UCSD-AML1 (cell line): ENCODE data around the gene HIVEP1.
A peak's percentile ranks its signal among the peaks of the same experiment; 100 is the strongest.
"Not testable (repeated sequence)": the region's sequence is repeated elsewhere in the genome, so short reads cannot be mapped to it uniquely, and the experiment has no call there.

Source experiments
- DNase-seq: peaks from one replicate; lab custom pipeline; 2025; ENCODE audit not compliant: unreplicated experiment; lab: John Stamatoyannopoulos, UW

Gene HIVEP1

GRCh38 chr6:12151433-12151820, 139.3 kb downstream of the HIVEP1 start:
- DNase-seq = no peak

DNA sequence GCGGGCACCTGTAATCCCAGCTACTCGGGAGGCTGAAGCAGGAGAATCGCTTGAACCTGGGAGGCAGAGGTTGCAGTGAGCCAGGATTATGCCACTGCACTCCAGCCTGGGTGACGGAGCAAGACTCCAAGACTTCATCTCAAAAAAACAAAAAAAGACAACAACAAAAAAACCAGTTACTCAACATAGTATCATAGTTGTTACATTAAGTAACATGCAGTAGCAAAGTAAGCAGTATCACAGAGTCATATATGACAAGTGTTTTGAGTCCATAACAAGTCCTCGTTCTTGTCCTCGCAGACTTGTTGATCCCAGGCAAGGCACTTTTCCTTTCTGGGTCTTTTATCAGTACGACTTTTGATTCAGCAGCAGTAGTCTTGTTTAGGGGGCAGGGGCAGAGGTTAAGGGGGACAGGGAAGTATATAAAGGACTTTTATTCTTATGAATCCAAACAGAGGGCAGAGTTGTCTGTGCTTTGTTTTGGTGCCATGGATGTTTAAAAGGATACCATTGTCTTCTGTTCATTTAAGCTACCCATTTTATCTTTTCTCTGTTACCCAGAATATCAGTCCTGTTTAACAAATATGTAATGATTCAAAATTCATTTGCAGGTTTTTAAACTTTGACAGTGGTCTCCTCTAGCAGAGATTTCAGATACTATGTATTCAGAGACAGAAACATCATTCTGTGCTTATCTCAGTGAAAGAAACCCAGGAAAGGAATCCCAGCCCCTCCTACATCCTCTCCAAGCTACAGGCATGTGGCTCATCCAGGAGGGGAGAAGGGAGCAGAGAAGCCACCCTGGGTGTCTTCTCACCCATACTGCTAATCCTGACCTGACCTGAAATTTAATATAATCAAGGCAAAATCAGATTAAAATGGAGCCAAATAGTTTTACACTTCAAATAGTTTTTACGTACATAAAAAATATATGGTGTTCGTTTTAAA, 140.2 kb downstream of the HIVEP1 start:
- DNase-seq = no peak

GRCh38 chr6:12155769-12156168, 143.7 kb downstream of the HIVEP1 start:
- DNase-seq = not testable (repeated sequence)

DNA sequence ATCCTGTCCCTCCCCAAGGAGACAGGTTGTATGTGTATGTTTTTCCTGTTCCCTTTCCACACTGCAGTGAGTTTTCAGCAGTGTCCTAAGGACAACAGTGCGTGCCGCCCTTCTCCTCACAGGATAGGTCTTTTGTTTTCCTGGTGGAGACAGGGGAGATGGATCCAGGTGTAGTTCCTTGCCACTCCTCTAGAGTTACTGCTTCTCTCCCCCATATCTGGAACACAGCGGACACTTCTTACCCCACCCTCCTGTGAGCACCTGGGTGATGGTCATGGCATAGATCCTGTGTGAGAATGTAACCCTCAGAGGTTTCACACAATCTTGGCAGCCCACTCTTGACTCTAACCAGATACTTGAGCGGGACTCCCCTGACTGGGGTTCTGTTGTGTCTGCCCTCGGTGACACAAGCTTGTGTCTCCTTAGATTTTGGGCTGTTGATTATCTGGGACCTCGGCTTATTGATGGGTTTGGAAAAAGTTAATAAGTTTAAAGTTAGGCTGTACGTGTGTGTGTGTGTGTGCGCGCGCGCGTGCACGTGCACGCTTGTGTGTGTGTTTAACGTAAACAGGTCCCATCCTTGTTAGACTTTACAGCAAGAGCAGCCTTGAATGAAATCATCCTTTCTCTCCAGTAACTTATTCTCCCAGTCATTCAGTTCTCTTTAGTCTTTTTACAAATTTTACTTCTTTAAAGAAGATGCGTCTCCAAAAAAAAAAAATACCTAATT, 146.7 kb downstream of the HIVEP1 start:
- DNase-seq = no peak

- no peak for DNase-seq
These were observed 148.2 kb downstream of the HIVEP1 start for GRCh38 chr6:12160326-12160725.

DNA sequence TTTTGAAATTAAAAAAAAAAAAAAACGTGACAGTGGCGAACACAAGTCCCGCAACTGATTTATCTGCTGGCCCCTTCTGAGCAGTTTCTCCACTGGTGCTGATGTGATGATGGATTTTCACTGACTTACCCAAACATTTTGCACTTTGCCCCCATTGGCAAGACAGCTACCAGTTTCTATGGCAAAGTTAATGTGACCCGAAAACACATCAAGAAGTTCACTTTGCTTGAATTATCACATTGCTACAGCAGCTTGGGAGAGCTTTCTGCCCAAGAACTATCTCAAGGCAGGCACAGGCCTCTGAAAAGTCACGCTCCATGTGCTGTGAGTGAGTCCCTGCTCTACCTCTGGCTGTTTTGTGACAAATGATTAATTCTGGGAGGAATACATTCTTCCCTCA, 150.1 kb downstream of the HIVEP1 start:
- no peak for DNase-seq

GRCh38 chr6:12163149-12163548, 151.0 kb downstream of the HIVEP1 start:
- peak; percentile 38 for DNase-seq

GRCh38 chr6:12163744-12164507, 151.8 kb downstream of the HIVEP1 start:
- DNase-seq = no peak

GRCh38 chr6:12164508-12164770, 152.3 kb downstream of the HIVEP1 start:
- no peak for DNase-seq

GRCh38 chr6:12165297-12165696, 153.2 kb downstream of the HIVEP1 start:
- DNase-seq = no peak

GRCh38 chr6:12165722-12166280, 153.7 kb downstream of the HIVEP1 start:
- DNase-seq = no peak

DNA sequence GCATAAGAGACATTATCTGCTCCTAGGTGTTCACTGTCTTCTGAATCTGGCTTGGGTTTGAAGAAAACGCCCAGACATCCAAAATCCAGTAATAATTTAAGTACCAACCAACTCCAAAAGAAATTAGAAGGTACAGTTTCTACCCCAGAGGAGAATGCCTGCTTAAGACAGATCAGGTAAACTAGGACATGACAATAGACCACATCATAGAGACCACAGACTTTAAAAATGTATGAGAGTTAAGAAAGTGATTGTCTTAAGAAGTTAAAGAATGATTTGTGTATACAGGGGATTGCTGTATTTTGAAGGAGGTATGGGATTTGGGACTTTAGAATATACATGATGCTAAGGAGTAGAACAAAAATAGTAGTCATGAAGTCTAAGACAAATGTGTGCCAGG, 157.3 kb downstream of the HIVEP1 start:
- no peak for DNase-seq

DNA sequence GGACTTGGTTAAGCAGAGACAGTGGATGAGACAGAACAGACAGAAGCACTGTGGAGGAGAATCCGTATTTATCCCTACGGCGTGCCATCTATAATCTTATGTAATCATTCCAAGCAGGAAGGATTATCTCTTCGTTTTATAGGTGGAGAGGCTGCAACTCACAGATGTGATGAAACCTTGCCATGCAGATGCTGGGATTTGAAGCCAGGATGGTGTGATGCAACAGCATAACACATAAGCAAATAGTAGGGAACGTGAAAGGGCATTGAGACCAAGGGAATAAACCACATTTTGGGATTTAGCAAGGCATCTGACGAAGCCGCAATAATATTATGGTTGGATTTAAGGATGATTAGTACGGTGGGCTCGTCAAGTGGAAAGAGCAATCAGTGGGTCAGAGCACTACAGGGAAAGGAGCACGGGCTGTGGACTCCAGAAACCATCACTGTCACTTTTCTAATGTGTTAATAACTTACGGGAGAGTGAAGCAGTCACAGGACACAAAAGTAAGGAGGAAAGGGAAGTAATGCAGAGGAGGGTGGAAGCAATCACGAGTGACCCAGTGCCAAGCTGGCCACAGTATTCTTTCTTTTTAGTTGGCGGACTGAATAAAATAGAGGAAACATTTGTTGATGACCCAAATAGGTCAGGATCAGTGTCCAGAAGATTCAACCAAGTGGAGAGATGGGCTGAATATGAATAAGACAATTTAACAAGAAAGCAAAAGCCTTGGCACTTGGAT, 158.4 kb downstream of the HIVEP1 start:
- no peak for DNase-seq

- no peak for DNase-seq
These were observed 159.6 kb downstream of the HIVEP1 start for GRCh38 chr6:12171717-12172116.

DNA sequence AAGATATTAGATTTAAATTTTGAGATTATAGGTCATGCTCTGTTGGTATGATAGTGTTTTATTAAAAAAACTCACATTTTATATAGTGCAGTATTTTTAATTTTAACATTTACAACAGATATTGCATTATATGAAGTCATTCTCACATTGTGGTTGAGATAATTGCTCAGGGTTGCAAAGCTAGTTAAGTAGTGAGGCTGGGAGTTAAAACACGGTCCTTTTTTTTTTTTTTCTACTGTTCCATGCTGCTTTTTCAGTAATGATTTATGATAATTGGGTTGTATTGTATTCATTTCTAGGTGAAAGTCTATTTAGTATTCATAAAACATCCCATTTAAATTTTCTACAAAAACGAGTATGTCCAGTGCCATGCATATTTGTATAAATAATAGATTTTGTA, 160.5 kb downstream of the HIVEP1 start:
- DNase-seq = no peak

DNA sequence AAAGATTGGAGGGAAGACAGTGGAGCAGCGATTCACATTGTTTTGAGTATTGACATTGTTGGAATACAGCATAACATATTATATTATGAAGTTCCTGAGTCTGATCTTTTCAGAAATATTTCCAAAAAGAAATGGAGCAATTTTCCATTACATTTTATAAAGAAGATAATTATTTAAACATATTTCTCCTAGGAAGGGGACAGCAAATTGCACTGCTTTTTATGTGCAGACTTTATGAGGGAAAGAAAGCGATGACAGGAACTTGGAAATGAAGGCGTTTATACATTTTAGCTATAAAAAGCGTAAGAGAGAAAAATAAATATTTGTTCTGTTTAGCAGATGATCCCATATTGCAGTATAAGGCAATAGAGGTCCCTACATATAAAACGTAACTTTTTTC, 161.1 kb downstream of the HIVEP1 start:
- no peak for DNase-seq

GRCh38 chr6:12173661-12174060, 161.5 kb downstream of the HIVEP1 start:
- DNase-seq = no peak

DNA sequence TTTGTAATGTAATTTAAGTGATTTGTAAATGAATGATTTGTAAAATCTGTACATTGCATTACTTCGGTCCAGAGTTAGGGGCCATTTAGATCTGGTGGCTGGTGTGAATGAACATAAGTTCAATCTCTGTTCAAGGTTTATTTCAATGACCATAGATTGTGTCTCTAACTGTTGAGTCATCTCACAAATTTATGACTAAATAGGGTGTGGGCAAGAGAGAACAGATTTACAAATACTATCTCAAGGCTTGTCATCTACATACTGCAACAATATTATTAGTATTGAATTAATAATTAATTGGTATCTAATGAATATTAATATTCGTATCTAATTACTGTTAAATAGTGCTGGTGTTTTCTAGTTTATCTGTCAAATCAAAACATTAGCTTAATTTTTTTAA, 162.8 kb downstream of the HIVEP1 start:
- DNase-seq = no peak

DNA sequence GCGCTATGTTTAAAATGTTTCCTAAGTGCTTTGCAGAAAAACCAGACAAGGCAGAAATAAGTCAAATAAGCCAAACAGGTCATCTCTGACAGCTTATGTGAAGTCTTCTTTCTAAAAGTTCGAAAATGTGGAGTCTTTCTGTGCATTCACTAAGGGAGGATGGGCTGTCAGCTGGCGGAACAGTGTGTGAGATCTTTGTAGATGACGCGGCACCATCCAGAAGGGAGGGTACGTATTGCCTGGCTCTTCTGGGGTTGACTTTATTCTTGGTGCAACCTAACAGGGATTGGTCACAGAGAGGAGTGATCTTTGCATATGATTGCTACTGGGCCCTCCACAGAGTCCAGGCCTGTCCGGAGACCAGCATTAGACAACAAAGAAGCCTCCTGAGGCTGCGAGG, 163.5 kb downstream of the HIVEP1 start:
- DNase-seq = no peak

GRCh38 chr6:12176782-12177181, 164.7 kb downstream of the HIVEP1 start:
- DNase-seq = not testable (repeated sequence)

DNA sequence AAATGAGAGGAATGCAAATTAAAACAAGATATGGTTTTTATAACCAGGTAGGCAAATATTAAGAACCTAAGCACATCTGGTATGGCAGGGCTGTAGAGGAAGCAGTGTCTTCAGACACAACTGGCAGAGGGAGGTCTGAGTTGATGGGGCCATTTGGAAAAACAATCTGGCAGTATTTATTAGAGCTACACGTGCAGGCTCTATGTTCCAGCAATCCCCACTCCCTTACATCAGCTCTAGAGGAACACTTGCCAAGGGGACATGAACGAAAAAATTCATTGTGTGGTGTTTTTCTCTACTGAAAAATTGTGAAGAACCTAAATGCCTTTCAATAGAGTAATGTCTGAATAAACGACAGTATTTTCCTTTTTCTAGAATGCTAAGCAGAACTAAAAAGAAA, 166.4 kb downstream of the HIVEP1 start:
- DNase-seq = no peak
